Mesothelial cell of epicardium (in vitro differentiated cells): ENCODE measurements around the gene GLI2. TPM values are rescaled to one million over a fixed set of nuclear protein-coding genes. Genes with fewer than 3 reads are reported as not detected.

Source experiments
- DNase-seq, 2 experiments: peaks; one replicate each; pipeline ENCODE4 v3.0.0; 2021; ENCODE audit warnings: low spot score in 2 of 2; ENCODE audit not compliant: unreplicated experiment in 2 of 2
- H3K27ac Mint-ChIP-seq: 2 replicates; pipeline ENCODE4 v1.8.0; 2021; ENCODE audit warnings: mixed read lengths
- H3K27me3 Mint-ChIP-seq: 2 replicates; pipeline ENCODE4 v1.8.0; 2021; ENCODE audit warnings: low read depth, mixed read lengths
- H3K36me3 Mint-ChIP-seq: 2 replicates; pipeline ENCODE4 v1.8.0; 2021; ENCODE audit warnings: mixed read lengths
- H3K4me1 Mint-ChIP-seq: 2 replicates; pipeline ENCODE4 v1.8.0; 2021; ENCODE audit warnings: mixed read lengths
- H3K4me3 Mint-ChIP-seq: 2 replicates; pipeline ENCODE4 v1.8.0; 2021; ENCODE audit warnings: mild to moderate bottlenecking, moderate library complexity, mixed read lengths
- H3K9me3 Mint-ChIP-seq: 2 replicates; pipeline ENCODE4 v1.8.0; 2021; ENCODE audit warnings: mixed read lengths
- CTCF ChIP-seq: fragments of 200-600 bp; sonication (generic); IDR thresholded peaks from one replicate; pipeline ENCODE4 v1.5.0; 2021; ENCODE audit warnings: antibody characterized with exemption; ENCODE audit not compliant: unreplicated experiment
- total RNA-seq: library from RNA; stranded (reverse); gene quantifications from 3 replicates; pipeline ENCODE4 v1.2.1, GENCODE V29; 2021

The GLI2 gene
- total RNA-seq, 1 donor from 2014 or later: 67.0 TPM

DNA sequence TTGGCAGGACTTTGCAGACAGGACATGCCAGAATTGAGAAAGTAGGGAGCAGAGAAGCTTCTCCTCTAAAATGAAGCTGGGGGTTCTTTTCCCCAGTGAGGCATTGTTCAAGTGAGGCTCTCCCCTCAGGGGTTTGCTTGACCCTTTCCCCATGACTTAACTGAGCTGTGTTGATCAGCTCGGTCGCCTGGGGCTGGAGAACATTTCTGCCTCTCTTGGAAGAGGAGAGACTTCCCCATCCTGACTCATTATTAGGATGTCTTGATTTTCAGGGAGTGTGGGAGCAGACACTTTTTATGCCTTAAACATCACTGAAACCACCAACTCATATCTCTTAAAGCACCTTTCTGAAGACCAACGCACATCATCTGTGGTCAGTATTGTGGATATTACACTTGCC lies 27.9 kb upstream of the GLI2 start:
- Mint-ChIP-seq H3K27ac (no peak overlapping the region), H3K9me3 (no peaks in the 10 kb centered on the region), H3K4me3 (no peak overlapping the region), H3K4me1 (peaks cover 9% of the 10 kb centered on the region), H3K36me3 (no peaks in the 10 kb centered on the region), H3K27me3 (peaks cover 51% of the 10 kb centered on the region)
- TF ChIP-seq CTCF: no peak
- DNase-seq: no peak

GRCh38 chr2:120708944-120709607 lies 26.6 kb upstream of the GLI2 start:
- H3K27ac Mint-ChIP-seq: no peak overlapping the region
- no peak overlapping the region for H3K4me3 Mint-ChIP-seq
- no peaks in the 10 kb centered on the region for H3K9me3 Mint-ChIP-seq
- H3K36me3 Mint-ChIP-seq: no peaks in the 10 kb centered on the region
- H3K27me3 Mint-ChIP-seq: peaks cover 52% of the 10 kb centered on the region
- peaks cover 7% of the 10 kb centered on the region for H3K4me1 Mint-ChIP-seq
- no peak for DNase-seq
- TF ChIP-seq CTCF: no peak

DNA sequence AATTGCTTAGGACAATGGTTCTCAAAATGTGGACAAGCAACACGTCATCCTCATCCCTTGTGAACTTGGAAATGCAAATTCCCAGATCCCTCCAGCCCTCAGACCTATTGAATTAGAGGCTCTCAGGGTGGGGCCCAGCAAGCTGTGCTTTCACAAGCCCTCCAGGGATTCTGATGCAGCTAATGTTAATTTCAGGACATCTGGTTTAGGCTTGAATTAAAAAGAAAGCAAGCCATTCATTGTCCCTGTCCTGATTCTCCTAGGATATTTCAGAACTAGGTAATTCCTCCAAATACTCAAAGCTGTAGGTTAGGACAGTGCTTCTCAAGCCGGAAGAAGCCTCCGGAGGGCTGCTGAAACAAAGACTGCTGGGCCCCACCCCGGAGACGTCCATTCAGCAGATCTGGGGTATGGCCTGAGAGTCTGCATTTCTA lies 26.0 kb upstream of the GLI2 start:
- Mint-ChIP-seq H3K4me1 (peaks cover 7% of the 10 kb centered on the region), H3K36me3 (no peaks in the 10 kb centered on the region), H3K27ac (no peak overlapping the region), H3K4me3 (no peak overlapping the region), H3K9me3 (no peaks in the 10 kb centered on the region), H3K27me3 (peaks cover 52% of the 10 kb centered on the region)
- no peak for DNase-seq
- no peak for TF ChIP-seq CTCF

GRCh38 chr2:120710256-120710655 lies 25.4 kb upstream of the GLI2 start:
- Mint-ChIP-seq H3K4me3 (no peak overlapping the region), H3K4me1 (peaks cover 7% of the 10 kb centered on the region), H3K27ac (no peak overlapping the region)

GRCh38 chr2:120711694-120712093 lies 24.0 kb upstream of the GLI2 start:
- H3K4me3 Mint-ChIP-seq: no peak overlapping the region
- no peak for TF ChIP-seq CTCF
- peaks cover 47% of the 10 kb centered on the region for H3K27me3 Mint-ChIP-seq
- peaks cover 17% of the 10 kb centered on the region for H3K4me1 Mint-ChIP-seq
- H3K27ac Mint-ChIP-seq: no peak overlapping the region
- DNase-seq: no peak
- H3K9me3 Mint-ChIP-seq: no peaks in the 10 kb centered on the region
- no peaks in the 10 kb centered on the region for H3K36me3 Mint-ChIP-seq

More at GRCh38 chr2:120710256-120710655, 25.4 kb upstream of the GLI2 start:
- TF ChIP-seq CTCF: no peak
- H3K9me3 Mint-ChIP-seq: no peaks in the 10 kb centered on the region
- H3K27me3 Mint-ChIP-seq: peaks cover 52% of the 10 kb centered on the region
- H3K36me3 Mint-ChIP-seq: no peaks in the 10 kb centered on the region
- DNase-seq: no peak

- Mint-ChIP-seq H3K9me3 (no peaks in the 10 kb centered on the region), H3K4me3 (no peak overlapping the region), H3K27me3 (peaks cover 42% of the 10 kb centered on the region), H3K36me3 (no peaks in the 10 kb centered on the region), H3K4me1 (peaks cover 17% of the 10 kb centered on the region), H3K27ac (no peak overlapping the region)
- no peak for DNase-seq
- no peak for TF ChIP-seq CTCF
Observed at GRCh38 chr2:120712180-120712681, 23.4 kb upstream of the GLI2 start.
